WTC11 (cell line): ENCODE results near the gene GTF2I. TPM values are rescaled to one million over a fixed set of nuclear protein-coding genes. Genes with fewer than 3 reads are reported as not detected.

Experiments used
- total RNA-seq: library from RNA; stranded (reverse); gene quantifications from 3 replicates; pipeline ENCODE4 v1.2.3, GENCODE V29; 2021

The GTF2I gene
- total RNA-seq, 1 experiment from 2014 or later: 308 TPM

Other genes starting within 250 kb of the GTF2I start
- 41.6 to 43.5 TPM (median 42.9 TPM) in 3 replicates for gene GTF2IRD1, start 203.8 kb upstream of the GTF2I start, total RNA-seq
- 0.50 to 0.68 TPM (median 0.66 TPM) in 3 replicates for gene NCF1, start 116.3 kb downstream of the GTF2I start, total RNA-seq
- gene GTF2IRD2, start 193.9 kb downstream of the GTF2I start, total RNA-seq: 7.2 to 8.8 TPM (median 8.5 TPM) in 3 replicates